ENCODE results near the gene ALOX5. TPM values are rescaled to one million over a fixed set of nuclear protein-coding genes. Genes with fewer than 3 reads are reported as not detected.

Gene ALOX5
- total and polyA plus RNA-seq, 10 of the 15 experiments (the other 5 are each of a cell fraction or from before 2014, with no cell fraction given), result 0.43 to 102 (median 34.2) TPM

GRCh38 chr10:45404087-45404769 lies 30.2 kb downstream of the ALOX5 start (continued):
- no peak for TF ChIP-seq ZBTB11 (CRISPR knock-in tag; IDR thresholded peaks at IDR 0.05)
- TF ChIP-seq RUNX3 (IDR thresholded peaks at IDR 0.05; ENCODE audit: low read length), result peak; percentile 27; the same call in 1 of the 2 replicates

GRCh38 chr10:45404770-45405120 lies 30.7 kb downstream of the ALOX5 start:
- Histone ChIP-seq H3K27me3 (replicated peaks in 1 of 2; ENCODE audit: control insufficient read depth in 2 of 2, insufficient read depth in 2 of 2, low read length in 1 of 2) (peaks cover 0 to 1% of the 10 kb centered on the region in 2 experiments; a peak in 2 of 4 replicates), H3K9ac (ENCODE audit: control insufficient read depth, insufficient read depth, low read length) (no peak overlapping the region), H4K20me1 (ENCODE audit: control insufficient read depth, insufficient read depth) (no peaks in the 10 kb centered on the region), H3K4me2 (ENCODE audit: control insufficient read depth, insufficient read depth) (no peak overlapping the region), H2AFZ (ENCODE audit: control insufficient read depth, low read depth, low read length) (no peak overlapping the region), H3K4me3 (no peak overlapping the region), H3K4me1 (ENCODE audit: control insufficient read depth, insufficient read depth, low read length) (peaks cover 4% of the 10 kb centered on the region; the same call in 1 of the 2 replicates), H3K27ac (ENCODE audit: control insufficient read depth, insufficient read depth) (no peak overlapping the region), H3K79me2 (ENCODE audit: control insufficient read depth, insufficient read depth, low read length) (no peaks in the 10 kb centered on the region; the same call in 1 of the 2 replicates), H3K36me3 (ENCODE audit: control insufficient read depth in 2 of 2, insufficient read depth in 2 of 2, low read length in 1 of 2) (no peaks in the 10 kb centered on the region; a peak in 1 of 4 replicates), H3K9me3 (replicated peaks; ENCODE audit: control insufficient read depth, insufficient read depth, low read length) (no peaks in the 10 kb centered on the region; the same call in 2 of the 3 replicates)
- POLR2A ChIA-PET, result no interaction called here
- no peak for ATAC-seq
- no TSS peak for BruUV-seq (replicated peaks)
- CTCF ChIA-PET, result interaction anchor here (1.2 kb wide), 1 partner anchor 155 kb away, joined by 4 read pairs; no protein-coding TSS in a partner anchor
- no peak for FAIRE-seq
- RAD21 ChIA-PET (ENCODE audit: unreplicated experiment), result no interaction called here
- SMC1A ChIA-PET (ENCODE audit: uncharacterized antibody, unreplicated experiment), result no interaction called here
- in situ Hi-C loops (cut with MboI) (no loop called here), intact Hi-C loops (cut with micrococcal nuclease; ENCODE audit: unreplicated experiment) (no loop called here)
- 49% methylated on average over 4 of the region's 4 CpGs for WGBS (ENCODE audit: insufficient coverage, insufficient replicate concordance, low lambda C conversion rate, missing lambda C conversion rate)
- no peak for DNase-seq (ENCODE audit: low read depth, low spot score)
- TF ChIP-seq MEF2A (IDR thresholded peaks at IDR 0.05; ENCODE audit: insufficient read depth, low read depth, low read length) (no peak), SMC3 (IDR thresholded peaks at IDR 0.05; ENCODE audit: borderline replicate concordance, low read length) (no peak), POLR2AphosphoS2 (IDR thresholded peaks at IDR 0.05; ENCODE audit: low read depth, low read length) (no peak), NBN (IDR thresholded peaks at IDR 0.05) (no peak), USF2 (IDR thresholded peaks at IDR 0.05; ENCODE audit: borderline replicate concordance, low read depth, low read length) (no peak), MXI1 (IDR thresholded peaks at IDR 0.05; ENCODE audit: low read depth, low read length) (no peak), USF1 (IDR thresholded peaks at IDR 0.05; ENCODE audit: borderline replicate concordance, extremely low read length, insufficient read depth, low read depth, low read length) (no peak), PAX5 (IDR thresholded peaks at IDR 0.05; ENCODE audit: borderline replicate concordance, low read depth, low read length) (no peak), MTA2 (IDR thresholded peaks at IDR 0.05; ENCODE audit: low read depth) (no peak), ZBED1 (IDR thresholded peaks at IDR 0.05; ENCODE audit: borderline replicate concordance) (no peak), SUZ12 (IDR thresholded peaks at IDR 0.05; ENCODE audit: unreplicated experiment) (no peak), POLR2A (IDR thresholded peaks at IDR 0.05; ENCODE audit: low read depth, low read length) (no peak)
- TF ChIP-seq, protein P1, sequence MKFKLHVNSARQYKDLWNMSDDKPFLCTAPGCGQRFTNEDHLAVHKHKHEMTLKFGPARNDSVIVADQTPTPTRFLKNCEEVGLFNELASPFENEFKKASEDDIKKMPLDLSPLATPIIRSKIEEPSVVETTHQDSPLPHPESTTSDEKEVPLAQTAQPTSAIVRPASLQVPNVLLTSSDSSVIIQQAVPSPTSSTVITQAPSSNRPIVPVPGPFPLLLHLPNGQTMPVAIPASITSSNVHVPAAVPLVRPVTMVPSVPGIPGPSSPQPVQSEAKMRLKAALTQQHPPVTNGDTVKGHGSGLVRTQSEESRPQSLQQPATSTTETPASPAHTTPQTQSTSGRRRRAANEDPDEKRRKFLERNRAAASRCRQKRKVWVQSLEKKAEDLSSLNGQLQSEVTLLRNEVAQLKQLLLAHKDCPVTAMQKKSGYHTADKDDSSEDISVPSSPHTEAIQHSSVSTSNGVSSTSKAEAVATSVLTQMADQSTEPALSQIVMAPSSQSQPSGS (IDR thresholded peaks at IDR 0.05; ENCODE audit: low read length), result no peak
